GM23248 (cell line): ENCODE results near the gene C19orf33. TPM values are rescaled to one million over a fixed set of nuclear protein-coding genes. Genes with fewer than 3 reads are reported as not detected.
A peak's percentile ranks its signal among the peaks of the same experiment; 100 is the strongest.

Experiments
- DNase-seq: peaks from one replicate; pipeline ENCODE4 v3.0.0-alpha.2; 2015
- H2AFZ ChIP-seq: fragments of 200-600 bp; sonication (generic); 2 replicates; pipeline ENCODE4 v1.6.1; 2016; ENCODE audit warnings: antibody characterized with exemption
- H3F3A ChIP-seq: fragments of 200-600 bp; sonication (generic); 2 replicates; pipeline ENCODE4 v1.6.1; 2016; ENCODE audit warnings: mild to moderate bottlenecking, antibody characterized with exemption, mixed run types; ENCODE audit not compliant: insufficient read depth
- H3K27ac ChIP-seq: fragments of 200-600 bp; sonication (generic); 2 replicates; pipeline ENCODE4 v1.5.1; 2016; ENCODE audit warnings: mild to moderate bottlenecking
- H3K27me3 ChIP-seq: fragments of 200-600 bp; sonication (generic); replicated peaks from 2 replicates; pipeline ENCODE4 v1.6.1; 2016; ENCODE audit warnings: mild to moderate bottlenecking; ENCODE audit not compliant: insufficient read depth
- H3K36me3 ChIP-seq: fragments of 200-600 bp; sonication (generic); 2 replicates; pipeline ENCODE4 v1.6.1; 2016; ENCODE audit warnings: low read depth, mild to moderate bottlenecking
- H3K4me1 ChIP-seq: fragments of 200-600 bp; sonication (generic); 2 replicates; pipeline ENCODE4 v1.6.1; 2016; ENCODE audit warnings: mild to moderate bottlenecking; ENCODE audit not compliant: insufficient read depth
- H3K4me2 ChIP-seq: fragments of 200-600 bp; sonication (generic); one replicate; pipeline ENCODE4 v1.6.1; 2016; ENCODE audit warnings: mild to moderate bottlenecking; ENCODE audit not compliant: unreplicated experiment
- H3K4me3 ChIP-seq: fragments of 200-600 bp; sonication (generic); 2 replicates; pipeline ENCODE4 v1.5.1; 2016; ENCODE audit warnings: mild to moderate bottlenecking
- H3K79me2 ChIP-seq: fragments of 200-600 bp; sonication (generic); 2 replicates; pipeline ENCODE4 v1.6.1; 2016; ENCODE audit warnings: mild to moderate bottlenecking; ENCODE audit not compliant: insufficient read depth
- H3K9ac ChIP-seq: fragments of 200-600 bp; sonication (generic); 2 replicates; pipeline ENCODE4 v1.6.1; 2016; ENCODE audit warnings: mild to moderate bottlenecking
- H3K9me2 ChIP-seq: fragments of 200-600 bp; sonication (generic); 2 replicates; pipeline ENCODE4 v1.6.1; 2016; ENCODE audit warnings: mixed run types, mild to moderate bottlenecking, moderate library complexity; ENCODE audit not compliant: insufficient read depth
- H3K9me3 ChIP-seq: fragments of 200-600 bp; sonication (generic); one replicate; pipeline ENCODE4 v1.6.1; 2017; ENCODE audit warnings: low read depth
- H4K20me1 ChIP-seq: fragments of 200-600 bp; sonication (generic); 2 replicates; pipeline ENCODE4 v1.6.0; 2016; ENCODE audit not compliant: insufficient read depth
- EZH2 ChIP-seq: fragments of 200-600 bp; sonication (generic); IDR thresholded peaks from 2 replicates; pipeline ENCODE4 v1.6.1; 2018; ENCODE audit warnings: antibody characterized with exemption, mild to moderate bottlenecking; ENCODE audit not compliant: insufficient read depth, poor library complexity, severe bottlenecking
- EZH2phosphoT487 ChIP-seq: fragments of 200-600 bp; sonication (generic); IDR thresholded peaks from 2 replicates; pipeline ENCODE4 v1.6.1; 2018; ENCODE audit warnings: antibody characterized with exemption, moderate library complexity, mild to moderate bottlenecking, low read depth; ENCODE audit not compliant: insufficient read depth
- WGBS, 2 experiments: methylation state at CpG; one replicate each; pipeline ENCODE4 v1.1.6; 2015 to 2017; ENCODE audit warnings: low lambda C conversion rate in 2 of 2, low coverage in 1 of 2; ENCODE audit errors: missing lambda C conversion rate in 2 of 2; 5-methylcytosine and 5-hydroxymethylcytosine counted together
- in situ Hi-C: fragments of 300-500 bp; cut with MboI; formaldehyde crosslinking; loops from 2 replicates; pipeline ENCODE4 v1.15.0; 2020
- polyA plus RNA-seq: library from polyadenylated mRNA; unstranded; fragments of >200 nt; fragmentation: Nextera tagmentation; extraction: Ambion mirVana; gene quantifications from 2 replicates; pipeline ENCODE4 v1.2.1, GENCODE V29; 2016
- total RNA-seq: library from RNA; depleted of rRNA; stranded (reverse); fragments of >200 nt; shearing (Covaris generic); gene quantifications from 2 replicates; pipeline ENCODE4 v1.2.3, GENCODE V29; 2014

Gene C19orf33
- total and polyA plus RNA-seq, 2 experiments from 2014 or later = not detected

- in situ Hi-C loops = no loop called here
- peaks cover 21% of the 10 kb centered on the region for H3K4me1 ChIP-seq
- H3K9me3 ChIP-seq = no peaks in the 10 kb centered on the region
- no peaks in the 10 kb centered on the region for H3K36me3 ChIP-seq
- H3K79me2 ChIP-seq = no peaks in the 10 kb centered on the region
- H2AFZ ChIP-seq = no peak overlapping the region
- H3F3A ChIP-seq = peaks cover 15% of the 10 kb centered on the region
- no peak overlapping the region for H3K9ac ChIP-seq
- WGBS, 2 experiments = 93 to 96% methylated on average over 6 to 8 of the region's 8 CpGs
- H4K20me1 ChIP-seq = no peaks in the 10 kb centered on the region
- H3K4me3 ChIP-seq = no peak overlapping the region
- H3K27me3 ChIP-seq = no peaks in the 10 kb centered on the region
- no peak overlapping the region for H3K4me2 ChIP-seq
- H3K9me2 ChIP-seq = no peaks in the 10 kb centered on the region
- no peak for DNase-seq
- no peak for TF ChIP-seq EZH2phosphoT487
- TF ChIP-seq EZH2 = no peak
- no peak overlapping the region for H3K27ac ChIP-seq
These were observed 20.8 kb upstream of the C19orf33 start for GRCh38 chr19:38283271-38283670.

GRCh38 chr19:38284422-38284821 is 19.6 kb upstream of the C19orf33 start:
- Histone ChIP-seq H3K27ac (no peak overlapping the region), H3K79me2 (no peaks in the 10 kb centered on the region), H3K4me3 (no peak overlapping the region), H3K4me2 (no peak overlapping the region), H3K9me3 (no peaks in the 10 kb centered on the region), H4K20me1 (no peaks in the 10 kb centered on the region), H3K36me3 (no peaks in the 10 kb centered on the region), H2AFZ (no peak overlapping the region), H3F3A (0 out of 2 replicates have a peak, but pooled peaks cover 6% of the 10 kb centered on the region), H3K9ac (no peak overlapping the region), H3K4me1 (peaks cover 15% of the 10 kb centered on the region), H3K9me2 (no peaks in the 10 kb centered on the region), H3K27me3 (no peaks in the 10 kb centered on the region)
- DNase-seq = no peak
- WGBS, 2 experiments = 76 to 80% methylated on average over 7 of the region's 7 CpGs
- in situ Hi-C loops = no loop called here
- TF ChIP-seq EZH2phosphoT487 (no peak), EZH2 (no peak)

GRCh38 chr19:38285567-38285966 is 18.5 kb upstream of the C19orf33 start:
- Histone ChIP-seq H3K4me1 (peaks cover 24% of the 10 kb centered on the region), H2AFZ (peak overlapping the region; percentile 48), H3K27me3 (no peaks in the 10 kb centered on the region), H3K4me2 (peak overlapping the region; percentile 60), H3K9ac (0 out of 2 replicates have a peak overlapping the region, but pooled peaks have one; percentile 35), H3K27ac (peak overlapping the region; percentile 63), H3K36me3 (no peaks in the 10 kb centered on the region), H3F3A (0 out of 2 replicates have a peak, but pooled peaks cover 6% of the 10 kb centered on the region), H3K9me3 (no peaks in the 10 kb centered on the region), H3K79me2 (no peaks in the 10 kb centered on the region), H3K4me3 (no peak overlapping the region), H4K20me1 (no peaks in the 10 kb centered on the region), H3K9me2 (no peaks in the 10 kb centered on the region)
- TF ChIP-seq EZH2 (no peak), EZH2phosphoT487 (no peak)
- WGBS, 2 experiments = 21 to 31% methylated on average over 5 of the region's 5 CpGs
- in situ Hi-C loops = no loop called here
- peak; percentile 87 for DNase-seq

- peaks cover 31% of the 10 kb centered on the region for H3K4me1 ChIP-seq
- 89 to 93% methylated on average over 9 of the region's 9 CpGs for WGBS, 2 experiments
- no peaks in the 10 kb centered on the region for H3K36me3 ChIP-seq
- no peak overlapping the region for H3K4me2 ChIP-seq
- H3K4me3 ChIP-seq = no peak overlapping the region
- 0 out of 2 replicates have a peak, but pooled peaks cover 6% of the 10 kb centered on the region for H3F3A ChIP-seq
- TF ChIP-seq EZH2phosphoT487 (no peak), EZH2 (no peak)
- no peak overlapping the region for H2AFZ ChIP-seq
- H4K20me1 ChIP-seq = no peaks in the 10 kb centered on the region
- H3K9ac ChIP-seq = no peak overlapping the region
- in situ Hi-C loops = no loop called here
- H3K9me2 ChIP-seq = no peaks in the 10 kb centered on the region
- DNase-seq = no peak
- no peaks in the 10 kb centered on the region for H3K79me2 ChIP-seq
- H3K27ac ChIP-seq = no peak overlapping the region
- no peaks in the 10 kb centered on the region for H3K27me3 ChIP-seq
- H3K9me3 ChIP-seq = no peaks in the 10 kb centered on the region
These were observed 16.4 kb upstream of the C19orf33 start for GRCh38 chr19:38287604-38288003.
